GM12878 (cell line): Measurements from ENCODE around the gene CACNA2D3. TPM values are rescaled to one million over a fixed set of nuclear protein-coding genes. Genes with fewer than 3 reads are reported as not detected.

Experiments used
- ATAC-seq: fragments of 200-7000 bp; cut with Tn5 transposase; 3 replicates; pipeline ENCODE4 v1.9.1; 2020; ENCODE audit warnings: mild to moderate bottlenecking, moderate library complexity
- BruUV-seq: library from RNA; stranded (reverse); fragments of 400-500 nt; replicated peaks from 2 replicates; lab custom pipeline; 2021; lab: Mats Ljungman, UMichigan
- CTCF ChIA-PET: fragments of 300-600 bp; sonication (Branson Sonifier 250); formaldehyde crosslinking; extraction: SDS; loops from one replicate; lab custom pipeline; 2021; ENCODE audit warnings: inconsistent platforms; lab: Yijun Ruan, JAX
- POLR2A ChIA-PET: fragments of 350-600 bp; formaldehyde crosslinking; extraction: SDS; loops from one replicate; lab custom pipeline; 2021; ENCODE audit warnings: inconsistent platforms; lab: Charles Lee
- RAD21 ChIA-PET: fragments of 300-600 bp; sonication (Branson Sonifier 250); formaldehyde crosslinking; loops from one replicate; lab custom pipeline; 2023; ENCODE audit warnings: antibody characterized with exemption; ENCODE audit not compliant: unreplicated experiment; lab: Charles Lee
- SMC1A ChIA-PET: fragments of 300-600 bp; sonication (Branson Sonifier 250); formaldehyde crosslinking; loops from one replicate; lab custom pipeline; 2023; ENCODE audit not compliant: unreplicated experiment, uncharacterized antibody; lab: Charles Lee
- DNase-seq: peaks from one replicate; pipeline ENCODE4 v3.0.0-alpha.2; 2011; ENCODE audit warnings: low read depth, low spot score
- FAIRE-seq: peaks from 3 replicates; lab custom pipeline; 2011; peaks lifted over from hg19 to GRCh38; lab: Jason Lieb, UNC
- H2AFZ ChIP-seq: 2 replicates; pipeline ENCODE4 v1.6.0; 2011; ENCODE audit warnings: low read depth, low read length, control low read depth; ENCODE audit not compliant: control insufficient read depth
- H3K27ac ChIP-seq: 2 replicates; pipeline ENCODE4 v1.5.1; 2011; ENCODE audit warnings: control low read depth; ENCODE audit not compliant: control insufficient read depth, insufficient read depth
- H3K27me3 ChIP-seq, 2 experiments: replicated peaks in 1 of 2; 2 replicates each; pipeline versions ENCODE4 v1.6.0 to v1.6.1; 2011; ENCODE audit warnings: low read length in 1 of 2; ENCODE audit not compliant: control insufficient read depth in 2 of 2, insufficient read depth in 2 of 2
- H3K36me3 ChIP-seq, 2 experiments: 2 replicates each; pipeline ENCODE4 v1.5.1; 2011; ENCODE audit warnings: low read length in 1 of 2; ENCODE audit not compliant: control insufficient read depth in 2 of 2, insufficient read depth in 2 of 2
- H3K4me1 ChIP-seq: 2 replicates; pipeline ENCODE4 v1.6.1; 2011; ENCODE audit warnings: mild to moderate bottlenecking, low read length, moderate library complexity, mixed read lengths; ENCODE audit not compliant: control insufficient read depth, insufficient read depth
- H3K4me2 ChIP-seq: 2 replicates; pipeline ENCODE4 v1.6.0; 2011; ENCODE audit warnings: control low read depth; ENCODE audit not compliant: control insufficient read depth, insufficient read depth
- H3K4me3 ChIP-seq: fragments of 200-600 bp; sonication (generic); 2 replicates; pipeline ENCODE4 v1.5.1; 2016
- H3K79me2 ChIP-seq: 2 replicates; pipeline ENCODE4 v1.6.0; 2011; ENCODE audit warnings: low read length; ENCODE audit not compliant: control insufficient read depth, insufficient read depth
- H3K9ac ChIP-seq: 2 replicates; pipeline ENCODE4 v1.8.0; 2011; ENCODE audit warnings: low read length, control low read depth, mixed read lengths; ENCODE audit not compliant: control insufficient read depth, insufficient read depth
- H3K9me3 ChIP-seq: replicated peaks from 3 replicates; pipeline ENCODE4 v1.5.1; 2011; ENCODE audit warnings: mild to moderate bottlenecking, low read length; ENCODE audit not compliant: control insufficient read depth, insufficient read depth
- H4K20me1 ChIP-seq: 2 replicates; pipeline ENCODE4 v1.6.0; 2011; ENCODE audit not compliant: control insufficient read depth, insufficient read depth
- CREM ChIP-seq: IDR thresholded peaks from 2 replicates; pipeline ENCODE4 v1.6.1; 2014; ENCODE audit warnings: antibody characterized with exemption, low read depth
- DPF2 ChIP-seq: fragments of 450-650 bp; IDR thresholded peaks from 2 replicates; pipeline ENCODE4 v1.6.1; 2017; ENCODE audit warnings: mild to moderate bottlenecking
- FOXM1 ChIP-seq: IDR thresholded peaks from 2 replicates; pipeline ENCODE4 v1.6.1; 2012; ENCODE audit warnings: low read depth, mild to moderate bottlenecking, inconsistent platforms, low read length, moderate library complexity
- JUNB ChIP-seq: IDR thresholded peaks from 2 replicates; pipeline ENCODE4 v1.6.1; 2016; ENCODE audit warnings: antibody characterized with exemption, mild to moderate bottlenecking
- NFXL1 ChIP-seq: fragments of 450-650 bp; IDR thresholded peaks from 2 replicates; pipeline ENCODE4 v1.6.1; 2017; ENCODE audit warnings: antibody characterized with exemption, mild to moderate bottlenecking, borderline replicate concordance
- SPI1 ChIP-seq: IDR thresholded peaks from 2 replicates; pipeline ENCODE4 v1.6.1; 2011; ENCODE audit warnings: low read depth, mild to moderate bottlenecking, low read length, moderate library complexity, borderline replicate concordance; ENCODE audit not compliant: insufficient read depth
- SRF ChIP-seq, 2 experiments: IDR thresholded peaks; 2 replicates each; pipeline ENCODE4 v1.6.1; 2011; ENCODE audit warnings: low read depth in 2 of 2, low read length in 2 of 2, mild to moderate bottlenecking in 1 of 2, moderate library complexity in 1 of 2
- STAT3 ChIP-seq: IDR thresholded peaks from 2 replicates; pipeline ENCODE4 v1.6.1; 2011; ENCODE audit warnings: low read depth, low read length, improper control_type of control experiment
- SUZ12 ChIP-seq: fragments of 200-600 bp; sonication (generic); IDR thresholded peaks from one replicate; pipeline ENCODE4 v1.6.1; 2018; ENCODE audit warnings: antibody characterized with exemption, mild to moderate bottlenecking; ENCODE audit not compliant: unreplicated experiment
- TARDBP ChIP-seq: IDR thresholded peaks from 2 replicates; pipeline ENCODE4 v1.6.1; 2016; ENCODE audit warnings: borderline replicate concordance
- ZBTB33 ChIP-seq: fragments of 450-650 bp; IDR thresholded peaks from 2 replicates; pipeline ENCODE4 v1.6.1; 2017; ENCODE audit warnings: mild to moderate bottlenecking
- ZNF207 ChIP-seq: fragments of 450-650 bp; IDR thresholded peaks from 2 replicates; pipeline ENCODE4 v1.6.1; 2014; ENCODE audit warnings: antibody characterized with exemption, mild to moderate bottlenecking, borderline replicate concordance
- ZSCAN29 ChIP-seq: fragments of 450-650 bp; IDR thresholded peaks from 2 replicates; pipeline ENCODE4 v1.6.1; 2017; ENCODE audit warnings: mild to moderate bottlenecking, moderate library complexity
- WGBS: methylation state at CpG from one replicate; pipeline ENCODE4 v1.1.6; 2016; ENCODE audit warnings: low lambda C conversion rate; ENCODE audit not compliant: insufficient replicate concordance, insufficient coverage; ENCODE audit errors: missing lambda C conversion rate; 5-methylcytosine and 5-hydroxymethylcytosine counted together
- in situ Hi-C: fragments of 300-500 bp; cut with MboI; formaldehyde crosslinking; loops from 9 replicates; pipeline ENCODE4 v1.14.3; 2018; ENCODE audit warnings: mixed read lengths
- intact Hi-C: fragments of 100-400 bp; cut with micrococcal nuclease; formaldehyde crosslinking; loops from one replicate; pipeline ENCODE4 v1.14.2; 2022; ENCODE audit not compliant: unreplicated experiment
- polyA plus RNA-seq, 11 experiments: library from polyadenylated mRNA; depleted of rRNA in 4 of 11; unstranded in 6 of 11; stranded (reverse) in 5 of 11; fragments of >200 nt; fragmentation: Nextera tagmentation in 4 of 11; fragmentation: Illumina TruSeq in 1 of 11; extraction: Ambion mirVana in 4 of 11; extraction: Trizol in 1 of 11; gene quantifications; 1 replicate in 1 of 11; 2 replicates in 10 of 11; pipeline versions ENCODE4 v1.2.1 to v1.2.3, GENCODE V29; 2011 to 2016; ENCODE audit warnings: inconsistent platforms in 2 of 11, missing spikeins in 2 of 11, low read depth in 1 of 11
- total RNA-seq, 4 experiments: library from RNA; depleted of rRNA in 3 of 4; stranded (reverse); fragments of >200 nt in 3 of 4; fragmentation: Illumina TruSeq in 1 of 4; extraction: Trizol in 1 of 4; gene quantifications; 2 replicates each; pipeline versions ENCODE4 v1.2.1 to v1.2.3, GENCODE V29; 2013 to 2021

CACNA2D3 gene
- total and polyA plus RNA-seq, 10 of the 15 experiments (the other 5 are each of a cell fraction or from before 2014, with no cell fraction given) = not detected

DNA sequence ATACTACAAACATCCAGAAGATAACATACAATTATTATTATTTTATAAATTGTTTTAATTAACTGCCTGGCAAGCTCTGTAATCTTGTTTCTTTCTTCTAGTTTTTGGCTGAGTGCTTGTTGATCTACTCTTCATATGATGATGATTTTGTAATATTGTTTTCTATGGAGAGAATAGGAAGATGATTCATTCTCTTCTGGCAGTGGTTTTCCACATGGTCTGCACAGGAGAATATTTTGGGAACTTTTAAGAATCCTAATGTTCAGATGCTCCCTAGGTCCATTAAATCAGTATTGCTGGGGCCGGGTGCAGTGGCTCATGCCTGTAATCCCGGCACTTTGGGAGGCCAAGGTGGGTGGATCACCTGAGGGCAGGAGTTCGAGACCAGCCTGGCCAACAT is 37.6 kb downstream of the CACNA2D3 start (continued):
- TF ChIP-seq FOXM1 (no peak), TARDBP (no peak), DPF2 (no peak), JUNB (no peak)

GRCh38 chr3:54163441-54163840 is 41.1 kb downstream of the CACNA2D3 start:
- Histone ChIP-seq H3K27ac (no peak overlapping the region), H2AFZ (no peak overlapping the region; the same call in 1 of the 2 replicates), H3K4me3 (no peak overlapping the region), H3K27me3 (0 out of 4 replicates have a peak, but pooled peaks cover 0 to 5% of the 10 kb centered on the region in 2 experiments), H3K9ac (no peak overlapping the region), H3K4me2 (no peak overlapping the region), H3K4me1 (no peaks in the 10 kb centered on the region), H3K79me2 (no peaks in the 10 kb centered on the region), H4K20me1 (no peaks in the 10 kb centered on the region), H3K9me3 (no peaks in the 10 kb centered on the region), H3K36me3 (no peaks in the 10 kb centered on the region)
- CTCF ChIA-PET = no interaction called here
- BruUV-seq = no TSS peak
- DNase-seq = no peak
- FAIRE-seq = no peak
- POLR2A ChIA-PET = no interaction called here
- RAD21 ChIA-PET = no interaction called here
- TF ChIP-seq STAT3 = no peak
- TF ChIP-seq ZBTB33 = no peak
- TF ChIP-seq NFXL1 = no peak
- TF ChIP-seq SRF (IDR thresholded peaks at IDR 0.05; ENCODE audit: low read depth in 2 of 2, low read length in 2 of 2) = no peak
- TF ChIP-seq ZSCAN29 = no peak
- TF ChIP-seq CREM = no peak
- no peak for TF ChIP-seq ZNF207
- TF ChIP-seq SUZ12 = no peak
- no peak for TF ChIP-seq SPI1
- SMC1A ChIA-PET = no interaction called here
- whole genome bisulfite sequencing = 44% methylated on average over 9 of the region's 9 CpGs
- intact Hi-C loops (no loop called here), in situ Hi-C loops (no loop called here)
- ATAC-seq = no peak
